ENCODE results near the gene RPL13. TPM values are rescaled to one million over a fixed set of nuclear protein-coding genes. Genes with fewer than 3 reads are reported as not detected.

The RPL13 gene
- total and polyA plus RNA-seq, 2 of the 4 experiments (the other 2 are of a cell fraction) = 2,098 to 3,527 TPM

DNA sequence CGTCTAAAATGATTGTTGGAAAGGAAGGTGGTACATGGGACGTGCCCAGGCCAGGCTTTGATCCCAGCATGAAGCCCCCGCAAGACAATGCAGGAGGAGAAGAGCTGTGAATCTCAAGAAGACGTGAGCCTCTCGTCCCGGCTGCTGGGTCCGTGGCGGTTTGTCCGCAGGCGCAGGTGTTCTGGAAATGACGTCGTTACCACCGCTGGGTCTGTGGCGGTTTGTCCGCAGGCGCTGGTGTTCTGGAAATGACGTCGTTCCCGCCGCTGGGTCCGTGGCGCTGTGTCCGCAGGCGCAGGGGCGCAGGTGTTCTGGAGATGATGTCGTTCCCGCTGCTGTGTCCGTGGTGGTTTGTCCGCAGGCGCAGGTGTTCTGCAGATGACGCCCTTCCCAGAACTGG is 38.2 kb upstream of the RPL13 start:
- Histone ChIP-seq H3K36me3 (ENCODE audit: control insufficient read depth, insufficient read depth, low read length) (peaks cover 80% of the 10 kb centered on the region), H2AK5ac (ENCODE audit: low read depth, low read length) (no peak overlapping the region), H3K4me2 (ENCODE audit: low read depth, low read length) (no peak overlapping the region), H2BK20ac (ENCODE audit: low read depth, low read length) (no peak overlapping the region), H4K5ac (ENCODE audit: low read depth, low read length) (no peak overlapping the region), H3K56ac (ENCODE audit: extremely low read depth, insufficient read depth, low read length) (no peak overlapping the region), H3K4me1 (ENCODE audit: control insufficient read depth, insufficient read depth, low read length) (no peaks in the 10 kb centered on the region), H2AFZ (replicated peaks; ENCODE audit: low read length, poor library complexity) (no peak overlapping the region), H2AK9ac (replicated peaks; ENCODE audit: low read depth, low read length, poor library complexity) (no peak overlapping the region), H3K18ac (ENCODE audit: low read depth, low read length) (no peak overlapping the region), H4K20me1 (ENCODE audit: insufficient read depth, low read length) (peaks cover 41% of the 10 kb centered on the region), H3K9ac (ENCODE audit: low read depth, low read length) (no peak overlapping the region), H3K9me1 (ENCODE audit: insufficient read depth, low read length) (no peaks in the 10 kb centered on the region; the same call in 1 of the 2 replicates), H3K9me3 (ENCODE audit: control insufficient read depth, insufficient read depth, low read length) (no peaks in the 10 kb centered on the region), H3K14ac (replicated peaks; ENCODE audit: low read depth, low read length) (no peak overlapping the region), H2BK120ac (ENCODE audit: low read depth, low read length) (no peak overlapping the region), H3K27ac (ENCODE audit: insufficient read depth, low read length) (no peak overlapping the region), H2BK5ac (ENCODE audit: low read depth, low read length, poor library complexity, severe bottlenecking) (no peak overlapping the region), H3K23ac (ENCODE audit: low read depth, low read length) (no peak overlapping the region), H4K8ac (ENCODE audit: low read depth in 2 of 2, low read length in 2 of 2) (no peak overlapping the region), H3K79me1 (ENCODE audit: low read depth in 1 of 2, low read length in 2 of 2) (peaks cover 24 to 76% of the 10 kb centered on the region in 2 experiments), H4K91ac (ENCODE audit: insufficient read depth, low read depth, low read length) (no peak overlapping the region), H3K27me3 (ENCODE audit: control insufficient read depth, insufficient read depth, low read length) (no peaks in the 10 kb centered on the region), H3K4ac (ENCODE audit: low read depth, low read length) (no peak overlapping the region), H2BK15ac (ENCODE audit: low read depth, low read length) (no peak overlapping the region), H3K4me3 (ENCODE audit: insufficient read depth, low read depth, low read length) (no peak overlapping the region)
- TF ChIP-seq CHD1 (IDR thresholded peaks at IDR 0.05; ENCODE audit: low read depth, low read length) = no peak
- no peak for TF ChIP-seq RFX5 (IDR thresholded peaks at IDR 0.05; ENCODE audit: low read depth, low read length)
- TF ChIP-seq SMC3 (IDR thresholded peaks at IDR 0.05; ENCODE audit: low read depth, low read length) = no peak
- TF ChIP-seq BHLHE40 (IDR thresholded peaks at IDR 0.05; ENCODE audit: low read depth, low read length) = no peak
- TF ChIP-seq, protein P1, sequence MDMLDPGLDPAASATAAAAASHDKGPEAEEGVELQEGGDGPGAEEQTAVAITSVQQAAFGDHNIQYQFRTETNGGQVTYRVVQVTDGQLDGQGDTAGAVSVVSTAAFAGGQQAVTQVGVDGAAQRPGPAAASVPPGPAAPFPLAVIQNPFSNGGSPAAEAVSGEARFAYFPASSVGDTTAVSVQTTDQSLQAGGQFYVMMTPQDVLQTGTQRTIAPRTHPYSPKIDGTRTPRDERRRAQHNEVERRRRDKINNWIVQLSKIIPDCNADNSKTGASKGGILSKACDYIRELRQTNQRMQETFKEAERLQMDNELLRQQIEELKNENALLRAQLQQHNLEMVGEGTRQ (IDR thresholded peaks at IDR 0.05; ENCODE audit: low read depth, low read length) = no peak
- no peak for TF ChIP-seq NFE2L2 (IDR thresholded peaks at IDR 0.05; ENCODE audit: low read depth, low read length)
- no peak for TF ChIP-seq RCOR1 (IDR thresholded peaks at IDR 0.05; ENCODE audit: insufficient replicate concordance, low read length)
- no peak for TF ChIP-seq RAD21 (IDR thresholded peaks at IDR 0.05; ENCODE audit: low read length)
- no peak for TF ChIP-seq POLR2A (IDR thresholded peaks at IDR 0.05; ENCODE audit: low read depth, low read length)
- TF ChIP-seq CTCF (conservative IDR thresholded peaks at IDR 0.05; ENCODE audit: low read depth, low read length) = no peak
- TF ChIP-seq, protein P2, sequence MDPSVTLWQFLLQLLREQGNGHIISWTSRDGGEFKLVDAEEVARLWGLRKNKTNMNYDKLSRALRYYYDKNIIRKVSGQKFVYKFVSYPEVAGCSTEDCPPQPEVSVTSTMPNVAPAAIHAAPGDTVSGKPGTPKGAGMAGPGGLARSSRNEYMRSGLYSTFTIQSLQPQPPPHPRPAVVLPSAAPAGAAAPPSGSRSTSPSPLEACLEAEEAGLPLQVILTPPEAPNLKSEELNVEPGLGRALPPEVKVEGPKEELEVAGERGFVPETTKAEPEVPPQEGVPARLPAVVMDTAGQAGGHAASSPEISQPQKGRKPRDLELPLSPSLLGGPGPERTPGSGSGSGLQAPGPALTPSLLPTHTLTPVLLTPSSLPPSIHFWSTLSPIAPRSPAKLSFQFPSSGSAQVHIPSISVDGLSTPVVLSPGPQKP (IDR thresholded peaks at IDR 0.05; ENCODE audit: borderline replicate concordance, low read depth, low read length) = no peak
- TF ChIP-seq MAFK (IDR thresholded peaks at IDR 0.05; ENCODE audit: low read depth, low read length) = no peak
- no peak for TF ChIP-seq MAZ (IDR thresholded peaks at IDR 0.05; ENCODE audit: borderline replicate concordance, low read depth, low read length)
- TF ChIP-seq FOS (IDR thresholded peaks at IDR 0.05; ENCODE audit: low read depth, low read length) = no peak
- TF ChIP-seq MXI1 (IDR thresholded peaks at IDR 0.05; ENCODE audit: borderline replicate concordance, low read depth, low read length) = no peak
- TF ChIP-seq CEBPB (IDR thresholded peaks at IDR 0.05; ENCODE audit: low read depth, low read length) = no peak
- ChIA-PET CTCF (no interaction called here), POLR2A (ENCODE audit: unreplicated experiment) (no interaction called here)
- no TSS peak for BruUV-seq (replicated peaks)
- in situ Hi-C loops (cut with MboI; ENCODE audit: low sequenced_read_pairs) (no loop called here), intact Hi-C loops (cut with micrococcal nuclease) (no loop called here), dilution Hi-C loops (cut with HindIII; ENCODE audit: low sequenced_read_pairs, unreplicated experiment) (no loop called here)
- no peak for DNase-seq
- 95% methylated on average over 4 of the region's 31 CpGs; no CpG with 5 or more reads in 1 of the 2 experiments for WGBS, 2 experiments (ENCODE audit: extremely low coverage in 2 of 2, insufficient read length in 1 of 2)
- no peak for ATAC-seq (ENCODE audit: low read depth)

Measured in IMR-90 (cell line).